Measurements from ENCODE around the gene SYT8. TPM values are rescaled to one million over a fixed set of nuclear protein-coding genes. Genes with fewer than 3 reads are reported as not detected.

SYT8 gene
- total RNA-seq, 1 experiment from 2014 or later, result 1.0 TPM

DNA sequence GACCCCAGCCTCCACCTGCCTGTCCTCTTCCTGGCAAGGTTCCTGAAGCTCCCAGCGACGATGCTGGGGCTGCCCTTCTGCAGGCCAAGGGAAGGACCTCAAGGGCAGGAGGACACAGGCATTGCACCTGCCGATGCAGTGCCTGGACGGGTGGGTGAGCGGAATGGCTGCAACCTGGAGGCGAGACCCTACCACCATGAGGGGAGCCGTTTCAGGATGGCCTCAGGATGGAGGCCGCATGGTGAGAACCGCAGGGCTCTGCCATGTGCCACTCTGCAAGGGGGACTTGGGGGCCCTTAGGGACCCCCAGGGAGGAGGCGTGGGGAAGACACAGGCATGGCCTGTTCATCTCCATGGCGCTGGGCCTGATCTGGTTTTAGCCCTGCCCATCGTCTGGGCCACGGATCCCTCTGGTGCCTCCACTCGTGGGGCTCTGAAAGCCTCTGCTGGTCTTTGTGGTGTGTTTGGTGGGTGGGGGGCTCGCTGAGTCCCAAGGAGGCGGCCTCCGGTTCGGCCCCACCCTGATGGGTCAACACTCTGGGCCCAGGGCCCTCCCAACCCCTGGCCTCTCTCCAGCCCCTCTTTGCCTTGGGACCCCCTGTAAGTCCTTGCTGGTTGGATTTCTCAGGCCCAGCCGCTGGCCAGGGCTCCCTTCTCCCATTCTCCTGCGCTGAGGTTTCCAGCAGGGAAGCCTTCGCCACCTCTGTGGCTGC lies 16.8 kb downstream of the SYT8 start:
- ChIA-PET RAD21 (ENCODE audit: low non-redundant PET in 1 of 2, low total read pairs in 2 of 2, uncharacterized antibody in 2 of 2, unreplicated experiment in 2 of 2) (no interaction called here), CTCF (interaction anchor here (1.5 kb wide), 1 partner anchor 304 kb away, joined by 4 read pairs; no protein-coding TSS in a partner anchor), POLR2A (no interaction called here)
- H4K20me1 ChIP-seq (ENCODE audit: insufficient read depth), result no peaks in the 10 kb centered on the region
- ATAC-seq, result no peak
- H2AFZ ChIP-seq (ENCODE audit: low read depth, low read length, poor library complexity, severe bottlenecking), result no peak overlapping the region
- no peaks in the 10 kb centered on the region for H3K27me3 ChIP-seq (ENCODE audit: insufficient read depth, low read length)
- no peaks in the 10 kb centered on the region for H3K9me3 ChIP-seq (ENCODE audit: control insufficient read depth in 1 of 2, insufficient read depth in 1 of 2, low read depth in 1 of 2, low read length in 2 of 2)
- no peak overlapping the region for H3K9ac ChIP-seq (ENCODE audit: low read length)
- H3K4me1 ChIP-seq (ENCODE audit: control insufficient read depth in 1 of 2, insufficient read depth in 2 of 2, low read length in 2 of 2), result no peaks in the 10 kb centered on the region
- H3K27ac ChIP-seq (ENCODE audit: low read depth, low read length), result no peak overlapping the region
- no peaks in the 10 kb centered on the region for H3K79me2 ChIP-seq (ENCODE audit: insufficient read depth, low read length)
- no peaks in the 10 kb centered on the region for H3K9me2 ChIP-seq (ENCODE audit: insufficient read depth)
- no peak overlapping the region for H3K4me2 ChIP-seq (ENCODE audit: low read length)
- no TSS peak for BruUV-seq (replicated peaks)
- TF ChIP-seq POLR2A (IDR thresholded peaks at IDR 0.05; ENCODE audit: borderline replicate concordance, extremely low read depth, insufficient read depth, insufficient read length), result no peak
- no peak for TF ChIP-seq SP1 (IDR thresholded peaks at IDR 0.05; ENCODE audit: low read depth)
- no peak for TF ChIP-seq JUND (IDR thresholded peaks at IDR 0.05)
- TF ChIP-seq CBX3 (IDR thresholded peaks at IDR 0.05; ENCODE audit: low read depth), result no peak
- no peak for TF ChIP-seq SRF (IDR thresholded peaks at IDR 0.05; ENCODE audit: low read depth)
- TF ChIP-seq, protein P1, sequence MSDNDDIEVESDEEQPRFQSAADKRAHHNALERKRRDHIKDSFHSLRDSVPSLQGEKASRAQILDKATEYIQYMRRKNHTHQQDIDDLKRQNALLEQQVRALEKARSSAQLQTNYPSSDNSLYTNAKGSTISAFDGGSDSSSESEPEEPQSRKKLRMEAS (IDR thresholded peaks at IDR 0.05), result no peak
- no peak for TF ChIP-seq SIN3A (IDR thresholded peaks at IDR 0.05; ENCODE audit: low read depth)
- no peak for TF ChIP-seq YY1 (IDR thresholded peaks at IDR 0.05; ENCODE audit: extremely low read depth, insufficient replicate concordance, low read depth, low read length)
- TF ChIP-seq, protein P2, sequence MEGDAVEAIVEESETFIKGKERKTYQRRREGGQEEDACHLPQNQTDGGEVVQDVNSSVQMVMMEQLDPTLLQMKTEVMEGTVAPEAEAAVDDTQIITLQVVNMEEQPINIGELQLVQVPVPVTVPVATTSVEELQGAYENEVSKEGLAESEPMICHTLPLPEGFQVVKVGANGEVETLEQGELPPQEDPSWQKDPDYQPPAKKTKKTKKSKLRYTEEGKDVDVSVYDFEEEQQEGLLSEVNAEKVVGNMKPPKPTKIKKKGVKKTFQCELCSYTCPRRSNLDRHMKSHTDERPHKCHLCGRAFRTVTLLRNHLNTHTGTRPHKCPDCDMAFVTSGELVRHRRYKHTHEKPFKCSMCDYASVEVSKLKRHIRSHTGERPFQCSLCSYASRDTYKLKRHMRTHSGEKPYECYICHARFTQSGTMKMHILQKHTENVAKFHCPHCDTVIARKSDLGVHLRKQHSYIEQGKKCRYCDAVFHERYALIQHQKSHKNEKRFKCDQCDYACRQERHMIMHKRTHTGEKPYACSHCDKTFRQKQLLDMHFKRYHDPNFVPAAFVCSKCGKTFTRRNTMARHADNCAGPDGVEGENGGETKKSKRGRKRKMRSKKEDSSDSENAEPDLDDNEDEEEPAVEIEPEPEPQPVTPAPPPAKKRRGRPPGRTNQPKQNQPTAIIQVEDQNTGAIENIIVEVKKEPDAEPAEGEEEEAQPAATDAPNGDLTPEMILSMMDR (IDR thresholded peaks at IDR 0.05 in 2 of 3, conservative IDR thresholded peaks at IDR 0.05 in 1 of 3; ENCODE audit: borderline replicate concordance in 1 of 3, insufficient read depth in 1 of 3, low read depth in 2 of 3, low read length in 2 of 3), result no peak
- TF ChIP-seq RAD21 (IDR thresholded peaks at IDR 0.05; ENCODE audit: low read depth), result no peak
- no peak for TF ChIP-seq POLR2AphosphoS5 (IDR thresholded peaks at IDR 0.05; ENCODE audit: low read depth, low read length)
- no peak for TF ChIP-seq TCF7L2 (IDR thresholded peaks at IDR 0.05; ENCODE audit: borderline replicate concordance, extremely low read depth, insufficient read depth, insufficient read length)
- no peak for TF ChIP-seq ZFX (IDR thresholded peaks at IDR 0.05)
- TF ChIP-seq EZH2phosphoT487 (IDR thresholded peaks at IDR 0.05; ENCODE audit: borderline replicate concordance), result no peak
- TF ChIP-seq, protein P3, sequence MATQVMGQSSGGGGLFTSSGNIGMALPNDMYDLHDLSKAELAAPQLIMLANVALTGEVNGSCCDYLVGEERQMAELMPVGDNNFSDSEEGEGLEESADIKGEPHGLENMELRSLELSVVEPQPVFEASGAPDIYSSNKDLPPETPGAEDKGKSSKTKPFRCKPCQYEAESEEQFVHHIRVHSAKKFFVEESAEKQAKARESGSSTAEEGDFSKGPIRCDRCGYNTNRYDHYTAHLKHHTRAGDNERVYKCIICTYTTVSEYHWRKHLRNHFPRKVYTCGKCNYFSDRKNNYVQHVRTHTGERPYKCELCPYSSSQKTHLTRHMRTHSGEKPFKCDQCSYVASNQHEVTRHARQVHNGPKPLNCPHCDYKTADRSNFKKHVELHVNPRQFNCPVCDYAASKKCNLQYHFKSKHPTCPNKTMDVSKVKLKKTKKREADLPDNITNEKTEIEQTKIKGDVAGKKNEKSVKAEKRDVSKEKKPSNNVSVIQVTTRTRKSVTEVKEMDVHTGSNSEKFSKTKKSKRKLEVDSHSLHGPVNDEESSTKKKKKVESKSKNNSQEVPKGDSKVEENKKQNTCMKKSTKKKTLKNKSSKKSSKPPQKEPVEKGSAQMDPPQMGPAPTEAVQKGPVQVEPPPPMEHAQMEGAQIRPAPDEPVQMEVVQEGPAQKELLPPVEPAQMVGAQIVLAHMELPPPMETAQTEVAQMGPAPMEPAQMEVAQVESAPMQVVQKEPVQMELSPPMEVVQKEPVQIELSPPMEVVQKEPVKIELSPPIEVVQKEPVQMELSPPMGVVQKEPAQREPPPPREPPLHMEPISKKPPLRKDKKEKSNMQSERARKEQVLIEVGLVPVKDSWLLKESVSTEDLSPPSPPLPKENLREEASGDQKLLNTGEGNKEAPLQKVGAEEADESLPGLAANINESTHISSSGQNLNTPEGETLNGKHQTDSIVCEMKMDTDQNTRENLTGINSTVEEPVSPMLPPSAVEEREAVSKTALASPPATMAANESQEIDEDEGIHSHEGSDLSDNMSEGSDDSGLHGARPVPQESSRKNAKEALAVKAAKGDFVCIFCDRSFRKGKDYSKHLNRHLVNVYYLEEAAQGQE (IDR thresholded peaks at IDR 0.05; ENCODE audit: low read depth), result no peak
- TF ChIP-seq ZNF274 (IDR thresholded peaks at IDR 0.05; ENCODE audit: low read depth, low read length), result no peak
- no peak for TF ChIP-seq FOSL1 (IDR thresholded peaks at IDR 0.05; ENCODE audit: low read depth)
- DNase-seq (ENCODE audit: low read depth, low spot score), result no peak
- H3K4me3 ChIP-seq (replicated peaks in 1 of 2; ENCODE audit: low read depth in 1 of 2, low read length in 2 of 2), result no peak overlapping the region
- H3K36me3 ChIP-seq (ENCODE audit: control insufficient read depth in 1 of 2, insufficient read depth in 2 of 2, low read length in 2 of 2), result no peaks in the 10 kb centered on the region
- intact Hi-C loops (cut with micrococcal nuclease), result no loop called here
